Central memory CD8-positive, alpha-beta T cell (primary cell): ENCODE data around the gene NDUFAB1.
A peak's percentile ranks its signal among the peaks of the same experiment; 100 is the strongest.
"Not testable (repeated sequence)": the region's sequence is repeated elsewhere in the genome, so short reads cannot be mapped to it uniquely, and the experiment has no call there.

ENCODE experiments used
- ATAC-seq: fragments of 150-1000 bp; cut with Tn5 transposase; replicated peaks from 2 replicates; pipeline ENCODE4 v1.10.0; 2022; ENCODE audit warnings: mild to moderate bottlenecking, moderate FRiP score, moderate number of reproducible peaks; ENCODE audit not compliant: poor library complexity, severe bottlenecking; ENCODE audit errors: extremely low read depth
- DNase-seq, 2 donors: peaks; one replicate each; pipeline ENCODE4 v3.0.0; 2021; ENCODE audit warnings: low spot score in 2 of 2
- H3K27ac Mint-ChIP-seq: one replicate; pipeline ENCODE4 v1.8.0; 2022; ENCODE audit warnings: low read depth, mild to moderate bottlenecking, moderate library complexity, mixed read lengths
- H3K27me3 Mint-ChIP-seq: one replicate; pipeline ENCODE4 v1.8.0; 2022; ENCODE audit warnings: mixed read lengths
- H3K36me3 Mint-ChIP-seq: one replicate; pipeline ENCODE4 v1.8.0; 2022; ENCODE audit warnings: mild to moderate bottlenecking, moderate library complexity, mixed read lengths; ENCODE audit not compliant: insufficient read depth
- H3K4me1 Mint-ChIP-seq: one replicate; pipeline ENCODE4 v1.8.0; 2022; ENCODE audit warnings: mixed read lengths
- H3K4me3 Mint-ChIP-seq: one replicate; pipeline ENCODE4 v1.8.0; 2022; ENCODE audit warnings: mild to moderate bottlenecking, moderate library complexity, mixed read lengths
- H3K9me3 Mint-ChIP-seq: one replicate; pipeline ENCODE4 v1.8.0; 2022; ENCODE audit warnings: mixed read lengths

The NDUFAB1 gene

GRCh38 chr16:23609929-23610328 is 13.8 kb upstream of the NDUFAB1 start:
- Mint-ChIP-seq H3K4me3 (no peak overlapping the region), H3K27me3 (no peaks in the 10 kb centered on the region), H3K36me3 (peaks cover 6% of the 10 kb centered on the region), H3K4me1 (no peaks in the 10 kb centered on the region), H3K27ac (no peak overlapping the region), H3K9me3 (no peaks in the 10 kb centered on the region)
- DNase-seq (no peak), ATAC-seq (no peak)

- Mint-ChIP-seq H3K4me1 (no peaks in the 10 kb centered on the region), H3K27me3 (no peaks in the 10 kb centered on the region), H3K4me3 (no peak overlapping the region), H3K36me3 (peaks cover 10% of the 10 kb centered on the region), H3K27ac (no peak overlapping the region), H3K9me3 (no peaks in the 10 kb centered on the region)
- no peak for DNase-seq
- ATAC-seq = no peak
These were observed 12.1 kb upstream of the NDUFAB1 start for GRCh38 chr16:23608194-23608593.

- DNase-seq = no peak
These were observed 11.6 kb upstream of the NDUFAB1 start for GRCh38 chr16:23607726-23608125.

GRCh38 chr16:23597003-23597756 is 1.1 kb upstream of the NDUFAB1 start:
- ATAC-seq (no peak), DNase-seq (no peak)
- Mint-ChIP-seq H3K27ac (peak overlapping the region; percentile 49), H3K9me3 (no peaks in the 10 kb centered on the region), H3K4me3 (peak overlapping the region; percentile 51), H3K36me3 (peaks cover 15% of the 10 kb centered on the region), H3K27me3 (no peaks in the 10 kb centered on the region), H3K4me1 (peaks cover 20% of the 10 kb centered on the region)

More at GRCh38 chr16:23607726-23608125, 11.6 kb upstream of the NDUFAB1 start:
- H3K27ac Mint-ChIP-seq = no peak overlapping the region
- no peaks in the 10 kb centered on the region for H3K27me3 Mint-ChIP-seq
- no peaks in the 10 kb centered on the region for H3K9me3 Mint-ChIP-seq
- no peak for ATAC-seq
- no peak overlapping the region for H3K4me3 Mint-ChIP-seq
- H3K4me1 Mint-ChIP-seq = no peaks in the 10 kb centered on the region
- H3K36me3 Mint-ChIP-seq = peaks cover 10% of the 10 kb centered on the region

GRCh38 chr16:23595246-23595950 is 718 bp downstream of the NDUFAB1 start:
- Mint-ChIP-seq H3K9me3 (no peaks in the 10 kb centered on the region), H3K27ac (peak overlapping the region; percentile 49), H3K4me3 (peak overlapping the region; percentile 77), H3K27me3 (no peaks in the 10 kb centered on the region), H3K4me1 (peaks cover 29% of the 10 kb centered on the region), H3K36me3 (peaks cover 8% of the 10 kb centered on the region)
- ATAC-seq (no peak), DNase-seq (no peak)

GRCh38 chr16:23594186-23594585 is 1.9 kb downstream of the NDUFAB1 start:
- Mint-ChIP-seq H3K36me3 (peaks cover 18% of the 10 kb centered on the region), H3K27me3 (no peaks in the 10 kb centered on the region), H3K9me3 (no peaks in the 10 kb centered on the region), H3K27ac (no peak overlapping the region), H3K4me3 (no peak overlapping the region), H3K4me1 (peaks cover 33% of the 10 kb centered on the region)
- no peak for ATAC-seq
- no peak for DNase-seq

- Mint-ChIP-seq H3K9me3 (no peaks in the 10 kb centered on the region), H3K4me3 (no peak overlapping the region), H3K4me1 (peaks cover 25% of the 10 kb centered on the region), H3K36me3 (peaks cover 36% of the 10 kb centered on the region), H3K27ac (no peak overlapping the region), H3K27me3 (no peaks in the 10 kb centered on the region)
- ATAC-seq = no peak
- no peak for DNase-seq
These were observed 5.9 kb downstream of the NDUFAB1 start for GRCh38 chr16:23590181-23590580.

- no peak overlapping the region for H3K27ac Mint-ChIP-seq
These were observed 8.4 kb downstream of the NDUFAB1 start for GRCh38 chr16:23587726-23588125.

GRCh38 chr16:23584186-23585076 is 11.7 kb downstream of the NDUFAB1 start:
- H3K36me3 Mint-ChIP-seq = peaks cover 53% of the 10 kb centered on the region
- peaks cover 4% of the 10 kb centered on the region for H3K4me1 Mint-ChIP-seq
- no peak overlapping the region for H3K4me3 Mint-ChIP-seq
- H3K27ac Mint-ChIP-seq = no peak overlapping the region
- no peak for ATAC-seq
- no peaks in the 10 kb centered on the region for H3K9me3 Mint-ChIP-seq
- H3K27me3 Mint-ChIP-seq = no peaks in the 10 kb centered on the region
- no peak for DNase-seq

More at GRCh38 chr16:23587726-23588125, 8.4 kb downstream of the NDUFAB1 start:
- H3K4me1 Mint-ChIP-seq = peaks cover 19% of the 10 kb centered on the region
- no peaks in the 10 kb centered on the region for H3K27me3 Mint-ChIP-seq
- no peaks in the 10 kb centered on the region for H3K9me3 Mint-ChIP-seq
- no peak for DNase-seq
- H3K36me3 Mint-ChIP-seq = peaks cover 44% of the 10 kb centered on the region
- no peak for ATAC-seq
- no peak overlapping the region for H3K4me3 Mint-ChIP-seq

GRCh38 chr16:23583271-23583670 is 12.8 kb downstream of the NDUFAB1 start:
- DNase-seq, H3K4me3 Mint-ChIP-seq, H3K9me3 Mint-ChIP-seq, H3K27ac Mint-ChIP-seq, H3K27me3 Mint-ChIP-seq, ATAC-seq, H3K4me1 Mint-ChIP-seq: not testable (repeated sequence)
- peaks cover 54% of the 10 kb centered on the region for H3K36me3 Mint-ChIP-seq

GRCh38 chr16:23581764-23582163 is 14.4 kb downstream of the NDUFAB1 start:
- no peak for DNase-seq
- Mint-ChIP-seq H3K9me3 (no peaks in the 10 kb centered on the region), H3K27ac (no peak overlapping the region), H3K4me3 (no peak overlapping the region), H3K4me1 (no peaks in the 10 kb centered on the region), H3K36me3 (peaks cover 55% of the 10 kb centered on the region), H3K27me3 (no peaks in the 10 kb centered on the region)
- no peak for ATAC-seq

- Mint-ChIP-seq H3K27me3 (no peaks in the 10 kb centered on the region), H3K36me3 (peaks cover 48% of the 10 kb centered on the region), H3K27ac (no peak overlapping the region), H3K4me3 (no peak overlapping the region), H3K4me1 (no peaks in the 10 kb centered on the region), H3K9me3 (no peaks in the 10 kb centered on the region)
- DNase-seq (no peak), ATAC-seq (no peak)
These were observed 15.7 kb downstream of the NDUFAB1 start for GRCh38 chr16:23580391-23580790.
